GM23338 (cell line): Measurements from ENCODE around the gene FHIT.

ENCODE experiments used
- CREB1 ChIP-seq: fragments of 250-450 bp; sonication (Bioruptor Pico); IDR thresholded peaks from 2 replicates; pipeline ENCODE4 v1.5.0; 2020; ENCODE audit warnings: low read depth, mild to moderate bottlenecking, moderate library complexity
- CTCF ChIP-seq, 2 experiments: fragments of 200-600 bp in 1 of 2; sonication (generic) in 1 of 2; conservative IDR thresholded peaks; 2 replicates each; pipeline versions ENCODE4 v1.5.1 to v1.6.1; 2016 to 2017; ENCODE audit warnings: antibody characterized with exemption in 2 of 2, low read depth in 2 of 2, mild to moderate bottlenecking in 2 of 2, moderate library complexity in 1 of 2
- ETS1 ChIP-seq: IDR thresholded peaks from 2 replicates; pipeline ENCODE4 v1.6.1; 2016; ENCODE audit warnings: antibody characterized with exemption
- EZH2 ChIP-seq: fragments of 200-600 bp; sonication (generic); IDR thresholded peaks from one replicate; pipeline ENCODE4 v1.8.0; 2017; ENCODE audit warnings: antibody characterized with exemption, mild to moderate bottlenecking, low read depth; ENCODE audit not compliant: unreplicated experiment
- EZH2phosphoT487 ChIP-seq: fragments of 200-600 bp; sonication (generic); IDR thresholded peaks from one replicate; pipeline ENCODE4 v1.8.1; 2018; ENCODE audit warnings: antibody characterized with exemption; ENCODE audit not compliant: unreplicated experiment
- JUNB ChIP-seq: IDR thresholded peaks from one replicate; pipeline ENCODE4 v1.6.1; 2016; ENCODE audit warnings: antibody characterized with exemption; ENCODE audit not compliant: unreplicated experiment
- POLR2AphosphoS5 ChIP-seq: IDR thresholded peaks from 2 replicates; pipeline ENCODE4 v1.6.1; 2016; ENCODE audit warnings: antibody characterized with exemption, low read depth
- REST ChIP-seq: IDR thresholded peaks from one replicate; pipeline ENCODE4 v1.6.1; 2018; ENCODE audit warnings: antibody characterized with exemption; ENCODE audit not compliant: unreplicated experiment
- STAT1 ChIP-seq: IDR thresholded peaks from one replicate; pipeline ENCODE4 v1.6.1; 2016; ENCODE audit warnings: antibody characterized with exemption; ENCODE audit not compliant: unreplicated experiment
- ZNF114 ChIP-seq: fragments of 250-450 bp; sonication (Bioruptor Pico); IDR thresholded peaks from 2 replicates; pipeline ENCODE4 v1.5.0; 2020; ENCODE audit warnings: mild to moderate bottlenecking, moderate library complexity
- ZNF331 ChIP-seq: fragments of 250-450 bp; sonication (Bioruptor Pico); IDR thresholded peaks from 2 replicates; pipeline ENCODE4 v1.5.0; 2020; ENCODE audit warnings: low read depth, mild to moderate bottlenecking, moderate library complexity
- ZNF462 ChIP-seq: fragments of 250-450 bp; sonication (Bioruptor Pico); IDR thresholded peaks from 2 replicates; pipeline ENCODE4 v1.5.0; 2020; ENCODE audit warnings: mild to moderate bottlenecking, moderate library complexity

GRCh38 chr3:59731943-59732342, 1519.3 kb downstream of the FHIT start:
- TF ChIP-seq EZH2phosphoT487: no peak
- TF ChIP-seq CTCF (conservative IDR thresholded peaks at IDR 0.05; ENCODE audit: low read depth in 2 of 2): no peak
- no peak for TF ChIP-seq REST
- TF ChIP-seq EZH2: no peak
- TF ChIP-seq POLR2AphosphoS5: no peak
- TF ChIP-seq CREB1: no peak
- TF ChIP-seq JUNB: no peak
- TF ChIP-seq ZNF331 (CRISPR knock-in tag): no peak
- TF ChIP-seq STAT1: no peak
- no peak for TF ChIP-seq ETS1
- TF ChIP-seq ZNF114 (CRISPR knock-in tag): no peak
- no peak for TF ChIP-seq ZNF462 (CRISPR knock-in tag)
